GM18519 (cell line): ENCODE measurements around the gene KCNIP3.

Experiments used
- ATAC-seq: cut with Tn5 transposase; IDR thresholded peaks from one replicate; pipeline ENCODE4 v1.9.1; 2021; ENCODE audit warnings: mild to moderate bottlenecking, moderate library complexity; ENCODE audit not compliant: unreplicated experiment, low FRiP score

KCNIP3 gene

GRCh38 chr2:95311815-95312542 is 14.8 kb downstream of the KCNIP3 start:
- ATAC-seq, result no peak

- no peak for ATAC-seq
Observed at GRCh38 chr2:95312543-95313201, 15.5 kb downstream of the KCNIP3 start.

GRCh38 chr2:95313296-95314131 is 16.4 kb downstream of the KCNIP3 start:
- ATAC-seq, result no peak

- ATAC-seq, result no peak
Observed at GRCh38 chr2:95314598-95314963, 17.4 kb downstream of the KCNIP3 start.

- no peak for ATAC-seq
Observed at GRCh38 chr2:95314964-95315611, 17.9 kb downstream of the KCNIP3 start.

- ATAC-seq, result no peak
Observed at GRCh38 chr2:95315801-95316411, 18.8 kb downstream of the KCNIP3 start.

- no peak for ATAC-seq
Observed at GRCh38 chr2:95316466-95317122, 19.4 kb downstream of the KCNIP3 start.

GRCh38 chr2:95317123-95317500 is 20.0 kb downstream of the KCNIP3 start:
- ATAC-seq, result no peak

- no peak for ATAC-seq
Observed at GRCh38 chr2:95317665-95318425, 20.7 kb downstream of the KCNIP3 start.

- ATAC-seq, result no peak
Observed at GRCh38 chr2:95318431-95319220, 21.5 kb downstream of the KCNIP3 start.

- ATAC-seq, result no peak
Observed at GRCh38 chr2:95319481-95320343, 22.6 kb downstream of the KCNIP3 start.

GRCh38 chr2:95320344-95320712 is 23.2 kb downstream of the KCNIP3 start:
- no peak for ATAC-seq

GRCh38 chr2:95320986-95321767 is 24.0 kb downstream of the KCNIP3 start:
- no peak for ATAC-seq

- no peak for ATAC-seq
Observed at GRCh38 chr2:95323347-95324155, 26.4 kb downstream of the KCNIP3 start.

GRCh38 chr2:95325026-95325425 is 27.9 kb downstream of the KCNIP3 start:
- ATAC-seq, result no peak
